Stimulated activated CD4-positive, alpha-beta T cell treated with anti-CD3 and anti-CD28 coated beads, Interleukin-2, amount 100 ng/mL, for 4 hours (primary cell): Measurements from ENCODE around the gene SRCIN1.
A peak's percentile ranks its signal among the peaks of the same experiment; 100 is the strongest.

Source experiments
- DNase-seq: peaks from one replicate; pipeline ENCODE4 v3.0.0-alpha.2; 2020; ENCODE audit warnings: low read depth

Gene SRCIN1

GRCh38 chr17:38598536-38598935 is 7.2 kb downstream of the SRCIN1 start:
- DNase-seq: no peak

- DNase-seq: no peak
Measured at GRCh38 chr17:38597375-38597774, 8.4 kb downstream of the SRCIN1 start.

GRCh38 chr17:38596651-38597050 is 9.1 kb downstream of the SRCIN1 start:
- DNase-seq: no peak

- no peak for DNase-seq
Measured at GRCh38 chr17:38595892-38596291, 9.9 kb downstream of the SRCIN1 start.

- DNase-seq: no peak
Measured at GRCh38 chr17:38594152-38594551, 11.6 kb downstream of the SRCIN1 start.

DNA sequence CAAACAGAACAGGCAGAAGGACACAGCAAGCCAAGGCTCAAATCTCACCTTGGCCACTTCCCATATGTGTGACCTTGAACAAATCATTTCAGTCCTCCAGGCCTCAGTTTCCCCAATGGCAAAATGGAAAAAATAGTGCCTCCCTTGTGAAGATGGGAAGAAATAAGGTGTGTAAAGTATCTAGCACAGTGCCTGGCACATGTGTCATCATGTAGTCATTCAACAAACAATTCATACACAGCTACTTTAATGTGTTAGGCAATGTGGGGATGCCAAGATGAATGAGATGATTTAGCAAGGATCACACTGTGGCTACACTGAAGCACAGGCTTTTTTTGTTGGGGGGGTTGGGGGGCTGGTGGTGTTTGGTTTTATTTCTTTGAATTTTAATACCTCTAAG is 13.3 kb downstream of the SRCIN1 start:
- no peak for DNase-seq

DNA sequence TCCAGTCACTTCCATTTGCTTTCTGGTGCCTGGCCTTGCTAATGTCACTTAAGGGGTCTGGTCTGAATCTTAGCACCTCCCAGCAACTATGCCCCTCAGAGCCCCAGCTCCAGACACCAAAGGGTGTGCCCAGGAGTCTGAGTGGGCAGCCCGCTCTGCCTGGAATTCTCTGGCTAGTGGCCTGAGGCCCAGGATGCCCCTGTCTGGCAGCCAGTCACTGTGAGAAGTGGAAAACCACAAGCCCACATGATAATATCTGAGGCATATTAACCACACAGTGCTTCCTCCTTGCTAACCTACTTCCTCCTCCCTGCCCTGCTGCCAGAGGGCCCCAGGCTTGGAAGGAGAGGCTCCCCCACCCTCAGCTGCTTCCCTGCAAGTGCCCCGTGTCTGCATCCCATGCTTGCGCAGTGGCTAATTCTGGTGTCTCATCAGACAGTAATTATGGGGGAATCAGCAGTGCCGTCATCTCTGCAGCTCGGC is 14.0 kb downstream of the SRCIN1 start:
- DNase-seq: no peak

DNA sequence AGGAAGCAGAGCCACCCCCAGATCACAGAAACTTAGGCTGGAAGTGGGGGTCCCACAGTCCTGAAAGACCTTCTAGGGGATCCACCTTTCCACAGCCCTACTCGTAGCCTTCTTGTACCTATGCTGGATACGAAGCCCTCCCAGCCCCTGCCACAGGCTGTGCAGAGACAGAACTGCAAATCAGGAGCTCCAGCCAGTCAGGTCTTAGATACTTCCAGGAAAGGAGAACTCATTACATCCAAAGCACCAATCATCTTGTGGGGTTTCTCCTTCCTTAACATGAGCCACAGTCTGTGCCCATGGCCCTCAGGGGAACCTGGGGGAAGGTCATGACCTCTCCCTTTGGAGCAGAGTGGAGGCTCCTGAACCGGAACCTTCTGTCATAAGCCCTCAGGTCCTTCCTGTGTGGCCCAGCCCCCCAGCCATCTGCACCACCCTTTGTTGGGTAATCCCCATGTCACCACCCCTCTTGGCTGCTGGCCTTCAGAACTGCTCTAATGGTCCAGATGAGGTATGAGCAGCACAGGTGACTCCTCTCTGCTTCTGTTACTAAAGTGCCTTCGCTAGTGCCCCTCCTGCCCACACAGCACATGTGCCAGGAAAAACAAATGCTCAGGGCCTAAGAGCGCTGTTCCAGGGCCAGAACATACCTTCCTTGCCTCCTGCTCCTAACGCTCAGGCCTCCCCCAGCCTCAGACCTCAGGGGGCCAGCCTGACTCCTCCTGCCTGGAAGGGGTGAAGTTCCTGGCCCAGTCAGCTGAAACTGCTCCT is 14.6 kb downstream of the SRCIN1 start:
- no peak for DNase-seq

GRCh38 chr17:38589462-38590114 is 16.2 kb downstream of the SRCIN1 start:
- DNase-seq: no peak

- DNase-seq: no peak
Measured at GRCh38 chr17:38588788-38589174, 17.0 kb downstream of the SRCIN1 start.

DNA sequence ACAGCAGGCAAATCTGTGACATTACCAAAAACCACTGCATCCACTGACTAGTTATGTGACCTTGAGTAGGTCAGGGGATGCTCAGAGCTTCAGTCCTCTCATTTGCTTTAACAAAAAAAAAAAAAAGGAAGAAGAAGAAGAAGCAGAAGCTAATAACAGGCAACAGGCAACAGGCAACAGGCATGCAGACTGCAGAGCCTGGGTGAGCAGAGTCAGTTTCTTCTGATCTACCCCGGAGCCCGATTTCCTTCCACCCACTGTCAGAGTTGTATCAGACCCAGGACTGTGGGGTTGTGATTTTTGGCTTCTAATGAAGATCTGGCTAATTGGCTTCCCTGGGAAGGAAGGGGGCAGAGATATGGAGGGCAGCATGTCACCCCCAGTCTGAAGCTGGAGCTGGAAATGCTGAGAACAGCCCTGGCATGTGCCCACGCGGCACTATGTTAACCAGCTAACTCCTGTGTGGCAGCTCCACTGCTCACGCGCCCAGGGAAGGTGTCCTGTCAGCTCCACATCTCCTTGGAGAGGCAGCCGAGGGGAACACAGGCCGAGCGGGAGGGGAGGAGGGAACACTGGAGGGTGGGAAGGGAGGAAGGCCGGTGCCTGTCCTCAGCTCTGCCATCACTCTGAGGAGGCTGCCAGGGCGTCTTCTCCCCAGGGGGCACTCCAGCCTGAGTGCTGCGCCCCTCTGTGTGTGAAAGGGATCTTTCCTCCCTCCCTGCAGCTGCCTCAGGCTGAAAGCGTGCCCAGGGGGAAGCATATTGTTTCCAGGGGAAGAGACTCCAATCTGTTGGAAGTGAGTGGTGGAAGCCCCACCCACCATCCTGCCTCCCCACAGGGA is 17.6 kb downstream of the SRCIN1 start:
- DNase-seq: no peak

GRCh38 chr17:38587203-38587602 is 18.5 kb downstream of the SRCIN1 start:
- DNase-seq: no peak

GRCh38 chr17:38586788-38587187 is 19.0 kb downstream of the SRCIN1 start:
- no peak for DNase-seq

GRCh38 chr17:38585918-38586529 is 19.7 kb downstream of the SRCIN1 start:
- no peak for DNase-seq

GRCh38 chr17:38585056-38585917 is 20.5 kb downstream of the SRCIN1 start:
- DNase-seq: no peak

DNA sequence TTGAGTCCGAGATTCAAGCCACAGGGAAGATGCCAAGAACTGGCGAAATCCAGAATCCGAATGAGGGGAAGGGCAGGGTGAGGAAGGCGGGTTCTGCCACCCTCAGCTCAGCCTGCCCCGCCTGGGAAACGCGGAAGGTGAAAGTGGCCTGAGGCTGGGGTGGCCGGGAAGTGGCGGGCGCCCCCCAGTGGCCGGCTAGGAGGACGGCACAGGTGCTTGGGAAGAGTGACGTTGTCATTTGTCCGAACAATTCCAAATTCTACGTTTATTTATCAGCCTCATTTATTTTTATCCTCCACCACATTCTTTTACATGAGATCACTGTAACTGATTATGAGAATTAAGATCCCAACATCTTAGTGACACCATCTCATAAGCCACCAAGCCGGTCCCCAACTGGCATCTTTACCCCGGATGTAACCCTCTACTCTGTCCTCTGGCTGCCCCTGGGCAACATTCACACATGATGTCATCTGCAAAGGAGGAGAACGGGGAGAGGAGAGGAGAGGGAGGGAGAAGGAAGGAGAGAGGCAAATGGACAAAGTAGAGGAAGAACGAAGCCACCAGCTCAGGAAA is 21.3 kb downstream of the SRCIN1 start:
- DNase-seq: peak; percentile 47

DNA sequence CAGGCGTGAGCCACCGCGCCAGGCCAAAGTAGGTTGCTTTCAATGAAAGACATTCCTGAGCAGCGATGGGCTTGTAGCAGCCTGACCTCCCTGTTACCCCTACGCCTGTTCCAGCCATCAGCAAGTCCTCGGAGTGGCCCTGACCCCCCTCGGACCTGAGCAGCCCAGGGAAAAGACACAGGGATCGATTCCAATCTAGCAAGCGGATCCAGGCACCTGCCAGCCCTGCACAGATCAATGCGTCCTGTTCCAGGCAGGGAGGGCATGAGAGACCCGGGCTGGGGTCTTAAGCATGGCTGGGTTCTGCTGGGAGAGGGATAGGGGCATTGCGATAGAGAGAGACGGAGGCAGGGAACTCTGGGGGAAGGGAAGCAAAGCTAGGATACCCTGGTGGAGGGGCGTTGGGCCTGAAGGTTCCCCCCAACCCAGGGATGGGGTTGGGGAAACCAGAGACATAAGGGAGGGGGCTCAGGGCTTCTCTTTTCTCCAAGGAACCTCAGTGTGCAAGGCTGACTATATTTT is 21.9 kb downstream of the SRCIN1 start:
- no peak for DNase-seq

GRCh38 chr17:38583176-38583575 is 22.6 kb downstream of the SRCIN1 start:
- no peak for DNase-seq

GRCh38 chr17:38582069-38582468 is 23.7 kb downstream of the SRCIN1 start:
- no peak for DNase-seq

GRCh38 chr17:38579934-38580333 is 25.8 kb downstream of the SRCIN1 start:
- DNase-seq: no peak

DNA sequence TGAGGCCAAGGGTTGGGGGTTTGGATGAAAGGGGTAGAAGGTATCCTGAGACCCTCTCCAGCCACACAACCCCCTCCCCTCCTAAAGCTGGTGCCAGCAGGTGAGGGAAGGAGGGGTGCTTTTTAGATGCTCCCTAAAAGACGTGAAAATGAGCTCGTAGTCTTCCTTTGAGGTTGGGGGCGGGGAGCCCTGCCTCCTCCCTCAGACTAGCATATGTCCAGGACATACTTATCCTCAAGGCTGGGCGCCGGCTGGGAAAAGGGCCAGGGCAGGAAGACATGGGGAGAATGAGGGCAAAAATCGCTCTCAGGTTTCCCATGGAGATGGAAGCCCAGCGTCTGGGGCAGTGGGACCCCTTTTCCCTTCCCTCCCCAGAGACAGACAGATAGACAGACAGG is 26.7 kb downstream of the SRCIN1 start:
- DNase-seq: no peak
